WERI-Rb-1 (cell line): ENCODE results near the gene EPC1.
"Not testable (repeated sequence)": the region's sequence is repeated elsewhere in the genome, so short reads cannot be mapped to it uniquely, and the experiment has no call there.

ENCODE experiments used
- DNase-seq: peaks from one replicate; pipeline ENCODE4 v3.0.0-alpha.2; 2020
- H3K27ac ChIP-seq: fragments of 250-450 bp; sonication (Bioruptor Pico); 2 replicates; pipeline ENCODE4 v1.5.1; 2020; ENCODE audit warnings: mild to moderate bottlenecking, moderate library complexity
- H3K27me3 ChIP-seq: fragments of 250-450 bp; sonication (Bioruptor Pico); 2 replicates; pipeline ENCODE4 v1.5.1; 2021; ENCODE audit warnings: mild to moderate bottlenecking, low read depth, moderate library complexity; ENCODE audit not compliant: insufficient read depth, severe bottlenecking
- H3K36me3 ChIP-seq: fragments of 250-450 bp; sonication (Bioruptor Pico); 2 replicates; pipeline ENCODE4 v1.5.1; 2020; ENCODE audit warnings: mild to moderate bottlenecking, moderate library complexity
- H3K4me3 ChIP-seq: 2 replicates; pipeline ENCODE4 v1.5.1; 2011; ENCODE audit warnings: low read depth, mild to moderate bottlenecking, control low read depth, low read length
- H3K9me3 ChIP-seq: fragments of 250-450 bp; sonication (Bioruptor Pico); 2 replicates; pipeline ENCODE4 v1.5.1; 2021; ENCODE audit warnings: mild to moderate bottlenecking, moderate library complexity; ENCODE audit not compliant: severe bottlenecking
- TF ChIP-seq, protein P1 (sequence below): IDR thresholded peaks from 2 replicates; pipeline ENCODE4 v1.5.1; 2011; ENCODE audit warnings: low read depth, mild to moderate bottlenecking, control low read depth, inconsistent platforms, low read length

The EPC1 gene

DNA sequence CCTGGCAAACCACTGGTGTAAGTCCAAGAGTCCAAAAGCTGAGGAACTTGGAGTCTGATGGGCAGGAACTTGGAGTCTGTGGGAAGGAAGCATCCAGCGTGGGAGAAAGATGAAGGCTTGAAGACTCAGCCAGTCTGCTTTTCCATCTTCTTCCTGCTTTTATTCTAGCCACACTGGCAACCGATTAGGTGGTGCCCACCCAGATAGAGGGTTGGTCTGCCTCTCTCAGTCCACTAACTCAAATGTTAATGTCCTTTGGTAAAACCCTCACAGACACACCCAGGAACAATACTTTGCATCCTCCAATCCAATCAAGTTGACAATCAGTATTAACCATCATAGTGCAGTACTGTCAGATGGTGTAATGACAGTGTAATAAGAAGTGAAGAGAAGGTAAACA, 119.2 kb downstream of the EPC1 start:
- H3K36me3 ChIP-seq: no peaks in the 10 kb centered on the region
- no peaks in the 10 kb centered on the region for H3K9me3 ChIP-seq
- no peak overlapping the region for H3K27ac ChIP-seq
- no peak for DNase-seq
- H3K4me3 ChIP-seq: no peak overlapping the region
- TF ChIP-seq, protein P1, sequence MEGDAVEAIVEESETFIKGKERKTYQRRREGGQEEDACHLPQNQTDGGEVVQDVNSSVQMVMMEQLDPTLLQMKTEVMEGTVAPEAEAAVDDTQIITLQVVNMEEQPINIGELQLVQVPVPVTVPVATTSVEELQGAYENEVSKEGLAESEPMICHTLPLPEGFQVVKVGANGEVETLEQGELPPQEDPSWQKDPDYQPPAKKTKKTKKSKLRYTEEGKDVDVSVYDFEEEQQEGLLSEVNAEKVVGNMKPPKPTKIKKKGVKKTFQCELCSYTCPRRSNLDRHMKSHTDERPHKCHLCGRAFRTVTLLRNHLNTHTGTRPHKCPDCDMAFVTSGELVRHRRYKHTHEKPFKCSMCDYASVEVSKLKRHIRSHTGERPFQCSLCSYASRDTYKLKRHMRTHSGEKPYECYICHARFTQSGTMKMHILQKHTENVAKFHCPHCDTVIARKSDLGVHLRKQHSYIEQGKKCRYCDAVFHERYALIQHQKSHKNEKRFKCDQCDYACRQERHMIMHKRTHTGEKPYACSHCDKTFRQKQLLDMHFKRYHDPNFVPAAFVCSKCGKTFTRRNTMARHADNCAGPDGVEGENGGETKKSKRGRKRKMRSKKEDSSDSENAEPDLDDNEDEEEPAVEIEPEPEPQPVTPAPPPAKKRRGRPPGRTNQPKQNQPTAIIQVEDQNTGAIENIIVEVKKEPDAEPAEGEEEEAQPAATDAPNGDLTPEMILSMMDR: no peak
- H3K27me3 ChIP-seq: no peaks in the 10 kb centered on the region

DNA sequence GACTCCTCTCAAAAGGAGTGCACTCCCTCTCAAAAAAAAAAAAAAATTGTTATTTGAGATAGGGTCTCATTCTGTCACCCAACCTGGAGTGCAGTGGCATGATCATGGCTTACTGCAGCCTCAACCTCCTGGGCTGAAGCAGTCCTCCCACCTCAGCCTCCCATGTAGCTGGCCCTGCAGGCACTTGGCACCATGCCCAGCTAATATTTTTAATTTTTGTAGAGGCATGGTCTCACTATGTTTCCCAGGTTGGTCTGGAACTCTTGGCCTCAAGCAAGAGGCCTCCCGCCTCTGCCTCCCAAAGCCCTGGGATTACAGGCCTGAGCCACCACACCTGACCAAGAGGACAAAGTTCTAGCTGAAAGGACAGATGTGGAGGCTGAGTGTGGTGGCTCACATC, 120.3 kb downstream of the EPC1 start:
- DNase-seq: no peak
- TF ChIP-seq, protein P1: no peak
- Histone ChIP-seq H3K36me3 (no peaks in the 10 kb centered on the region), H3K27ac (no peak overlapping the region), H3K9me3 (no peaks in the 10 kb centered on the region), H3K27me3 (no peaks in the 10 kb centered on the region), H3K4me3 (no peak overlapping the region)

DNA sequence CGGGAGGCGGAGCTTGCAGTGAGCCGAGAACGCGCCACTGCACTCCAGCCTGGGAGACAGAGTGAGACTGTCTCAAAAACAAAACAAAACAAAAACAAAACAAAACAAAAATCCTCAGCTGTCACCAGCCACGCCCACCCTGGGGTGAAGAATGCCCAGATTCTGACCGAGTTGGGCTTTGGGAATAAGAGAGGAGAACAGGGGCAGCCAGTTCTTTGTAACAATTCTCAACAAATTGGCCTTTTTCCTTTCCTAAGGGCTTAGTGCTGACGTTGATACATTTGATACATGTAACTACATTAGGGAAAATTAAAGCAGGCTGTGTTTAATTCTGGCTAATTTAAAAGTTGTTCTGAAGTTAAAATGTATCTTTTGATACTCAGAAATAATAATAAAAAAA, 121.0 kb downstream of the EPC1 start:
- H3K4me3 ChIP-seq: no peak overlapping the region
- no peaks in the 10 kb centered on the region for H3K27me3 ChIP-seq
- no peaks in the 10 kb centered on the region for H3K36me3 ChIP-seq
- H3K9me3 ChIP-seq: no peaks in the 10 kb centered on the region
- TF ChIP-seq, protein P1: no peak
- no peak for DNase-seq
- no peak overlapping the region for H3K27ac ChIP-seq

DNA sequence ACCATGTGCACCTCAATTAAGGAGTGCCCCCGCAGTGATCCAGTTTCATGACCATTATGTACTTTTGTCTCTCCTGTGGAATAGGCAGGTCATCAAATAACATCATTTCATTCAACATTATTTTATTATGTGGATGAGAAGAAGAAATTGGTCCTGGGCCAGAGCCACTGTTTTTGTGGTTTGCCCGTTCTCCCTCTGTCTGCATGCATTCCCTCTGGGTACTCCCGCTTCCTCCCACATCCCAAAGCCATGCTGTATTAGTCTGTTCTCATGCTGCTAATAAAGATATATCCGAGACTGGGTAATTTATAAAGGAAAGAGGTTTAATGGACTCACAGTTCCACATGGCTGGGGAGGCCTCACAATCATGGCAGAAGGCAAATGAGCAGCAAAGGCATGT, 124.6 kb downstream of the EPC1 start:
- DNase-seq, H3K27ac ChIP-seq, H3K9me3 ChIP-seq, H3K4me3 ChIP-seq, H3K27me3 ChIP-seq, H3K36me3 ChIP-seq: not testable (repeated sequence)

DNA sequence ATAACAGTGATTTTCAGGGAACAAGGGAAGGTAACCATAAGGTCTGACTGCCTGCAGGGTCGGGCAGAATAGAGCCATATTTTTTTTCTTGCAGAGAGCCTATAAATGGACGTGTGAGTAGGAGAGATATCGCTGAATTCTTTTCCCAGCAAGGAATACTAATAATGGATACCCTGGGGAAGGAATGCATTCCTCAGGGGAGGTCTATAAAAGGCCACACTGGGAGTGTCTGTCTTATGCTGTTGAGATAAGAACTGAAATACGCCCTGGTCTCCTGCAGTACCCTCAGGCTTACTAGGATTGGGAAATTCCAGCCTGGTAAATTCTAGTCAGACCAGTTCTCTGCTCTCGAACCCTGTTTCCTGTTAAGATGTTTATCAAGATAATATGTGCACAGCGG, 127.8 kb downstream of the EPC1 start:
- not testable (repeated sequence) for H3K36me3 ChIP-seq, H3K27me3 ChIP-seq, DNase-seq, H3K27ac ChIP-seq, H3K9me3 ChIP-seq, H3K4me3 ChIP-seq

DNA sequence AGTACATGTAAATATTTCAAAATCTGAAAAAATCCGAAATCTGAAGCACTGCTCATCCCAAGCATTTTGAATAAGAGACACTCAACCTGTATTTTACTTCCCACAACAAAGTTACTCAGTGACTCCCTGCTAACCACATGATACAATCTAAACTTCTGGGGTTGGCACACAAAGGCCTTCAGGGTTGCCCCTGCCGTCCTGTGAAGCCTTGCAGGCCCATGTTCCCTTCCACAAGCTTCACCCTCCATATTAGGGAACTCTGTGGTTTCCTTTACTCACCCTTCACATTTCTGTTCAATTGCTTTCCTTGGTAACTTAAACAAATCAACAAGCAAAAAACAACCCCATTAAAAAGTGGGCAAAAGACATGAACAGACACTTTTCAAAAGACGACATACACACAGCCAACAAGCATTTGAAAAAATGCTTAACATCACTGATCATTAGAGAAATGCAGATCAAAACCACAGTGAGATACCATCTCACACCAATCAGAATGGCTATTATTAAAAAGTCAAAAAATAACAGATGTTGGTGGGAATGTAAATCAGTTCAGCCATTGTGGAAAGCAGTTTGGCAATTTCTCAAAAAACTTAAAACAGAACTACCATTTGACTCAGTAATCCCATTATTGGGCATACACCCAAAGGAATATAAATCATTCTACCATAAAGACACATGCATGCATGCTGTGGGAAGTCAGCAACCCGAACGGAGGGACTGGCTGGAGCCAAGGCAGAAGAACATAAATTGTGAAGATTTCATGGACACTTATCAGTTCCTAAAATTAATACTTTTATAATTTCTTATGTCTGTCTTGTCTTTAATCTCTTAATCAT, 128.5 kb downstream of the EPC1 start:
- not testable (repeated sequence) for H3K27me3 ChIP-seq, DNase-seq, H3K4me3 ChIP-seq, H3K36me3 ChIP-seq, H3K9me3 ChIP-seq, H3K27ac ChIP-seq
